Fibroblast of mammary gland (primary cell): ENCODE results near the gene RAB6B.

Source experiments
- DNase-seq: peaks from one replicate; pipeline ENCODE4 v3.0.0-alpha.2; 2010; ENCODE audit warnings: low read depth
- H3K4me3 ChIP-seq: 2 replicates; pipeline ENCODE4 v1.5.1; 2011; ENCODE audit warnings: low read depth, mild to moderate bottlenecking, low read length, moderate library complexity; ENCODE audit not compliant: control insufficient read depth
- CTCF ChIP-seq: conservative IDR thresholded peaks from 2 replicates; pipeline ENCODE4 v1.5.1; 2011; ENCODE audit warnings: low read depth, low read length, inconsistent platforms; ENCODE audit not compliant: control insufficient read depth, insufficient read depth

RAB6B gene

GRCh38 chr3:133838916-133839800 lies 56.5 kb downstream of the RAB6B start:
- no peak for DNase-seq
- no peak overlapping the region for H3K4me3 ChIP-seq
- TF ChIP-seq CTCF, result no peak

- H3K4me3 ChIP-seq, result no peak overlapping the region
- no peak for TF ChIP-seq CTCF
- DNase-seq, result no peak
Measured at GRCh38 chr3:133838296-133838789, 57.3 kb downstream of the RAB6B start.

GRCh38 chr3:133837487-133838295 lies 58.0 kb downstream of the RAB6B start:
- DNase-seq, result no peak
- H3K4me3 ChIP-seq, result no peak overlapping the region
- TF ChIP-seq CTCF, result no peak

- no peak for TF ChIP-seq CTCF
- DNase-seq, result no peak
- no peak overlapping the region for H3K4me3 ChIP-seq
Measured at GRCh38 chr3:133836497-133837158, 59.1 kb downstream of the RAB6B start.

- no peak for TF ChIP-seq CTCF
- H3K4me3 ChIP-seq, result no peak overlapping the region
- no peak for DNase-seq
Measured at GRCh38 chr3:133835961-133836360, 59.7 kb downstream of the RAB6B start.

GRCh38 chr3:133835418-133835743 lies 60.3 kb downstream of the RAB6B start:
- H3K4me3 ChIP-seq, result no peak overlapping the region
- TF ChIP-seq CTCF, result no peak
- no peak for DNase-seq
